T47D (cell line): ENCODE results near the gene TENM3.

Source experiments
- DNase-seq, 2 experiments: peaks; one replicate each; pipeline versions ENCODE4 v3.0.0 to v3.0.0-alpha.2; 2011 to 2012; ENCODE audit warnings: low read depth in 1 of 2, low spot score in 1 of 2
- JUND ChIP-seq: IDR thresholded peaks from 2 replicates; pipeline ENCODE4 v1.6.1; 2012; ENCODE audit warnings: low read depth
- in situ Hi-C: cut with HindIII; loops from 2 replicates; pipeline ENCODE4 v1.10.0; 2016; ENCODE audit warnings: low sequenced_read_pairs, low pct_unique_long_range_greater_than_20kb

The TENM3 gene

GRCh38 chr4:182577411-182577810, 334.2 kb downstream of the TENM3 start:
- in situ Hi-C loops: no loop called here
- no peak for DNase-seq
- TF ChIP-seq JUND: no peak

GRCh38 chr4:182578402-182578801, 335.2 kb downstream of the TENM3 start:
- in situ Hi-C loops: no loop called here
- DNase-seq: no peak
- TF ChIP-seq JUND: no peak

- in situ Hi-C loops: no loop called here
- TF ChIP-seq JUND: no peak
- peak in 1 of 2 experiments; percentile 13 for DNase-seq
These were observed 339.0 kb downstream of the TENM3 start for GRCh38 chr4:182582245-182582644.

GRCh38 chr4:182583703-182584415, 340.7 kb downstream of the TENM3 start:
- in situ Hi-C loops: no loop called here
- no peak for TF ChIP-seq JUND
- DNase-seq: no peak

GRCh38 chr4:182585321-182585720, 342.1 kb downstream of the TENM3 start:
- in situ Hi-C loops: no loop called here
- TF ChIP-seq JUND: no peak
- DNase-seq: no peak

GRCh38 chr4:182589100-182589499, 345.9 kb downstream of the TENM3 start:
- in situ Hi-C loops: no loop called here
- no peak for TF ChIP-seq JUND
- no peak for DNase-seq

- no peak for DNase-seq
- TF ChIP-seq JUND: no peak
- in situ Hi-C loops: no loop called here
These were observed 350.2 kb downstream of the TENM3 start for GRCh38 chr4:182593402-182593801.

GRCh38 chr4:182593864-182594263, 350.7 kb downstream of the TENM3 start:
- no peak for DNase-seq
- no peak for TF ChIP-seq JUND
- in situ Hi-C loops: no loop called here

- DNase-seq: no peak
- TF ChIP-seq JUND: no peak
- in situ Hi-C loops: no loop called here
These were observed 356.9 kb downstream of the TENM3 start for GRCh38 chr4:182600093-182600492.

- TF ChIP-seq JUND: no peak
- in situ Hi-C loops: no loop called here
- DNase-seq: no peak
These were observed 357.7 kb downstream of the TENM3 start for GRCh38 chr4:182600856-182601255.

- in situ Hi-C loops: no loop called here
- DNase-seq: no peak
- TF ChIP-seq JUND: no peak
These were observed 361.0 kb downstream of the TENM3 start for GRCh38 chr4:182604161-182604622.

- in situ Hi-C loops: no loop called here
- TF ChIP-seq JUND: no peak
- DNase-seq: no peak
These were observed 361.8 kb downstream of the TENM3 start for GRCh38 chr4:182604953-182605352.

GRCh38 chr4:182608525-182608924, 365.3 kb downstream of the TENM3 start:
- DNase-seq: no peak
- TF ChIP-seq JUND: no peak
- in situ Hi-C loops: no loop called here

- TF ChIP-seq JUND: no peak
- no peak for DNase-seq
- in situ Hi-C loops: no loop called here
These were observed 373.3 kb downstream of the TENM3 start for GRCh38 chr4:182616476-182616875.

- TF ChIP-seq JUND: no peak
- in situ Hi-C loops: no loop called here
- DNase-seq: no peak
These were observed 376.5 kb downstream of the TENM3 start for GRCh38 chr4:182619660-182620059.
